Caco-2 (cell line): Measurements from ENCODE around the gene DMP1. TPM values are rescaled to one million over a fixed set of nuclear protein-coding genes. Genes with fewer than 3 reads are reported as not detected.

ENCODE experiments used
- BruUV-seq: library from RNA; stranded (reverse); fragments of 400-500 nt; replicated peaks from 2 replicates; lab custom pipeline; 2021; lab: Mats Ljungman, UMichigan
- CTCF ChIA-PET: fragments of 300-600 bp; sonication (Branson Sonifier 250); formaldehyde crosslinking; loops from one replicate; lab custom pipeline; 2022; ENCODE audit warnings: antibody characterized with exemption; lab: Charles Lee
- POLR2A ChIA-PET: fragments of 300-600 bp; sonication (Branson Sonifier 250); formaldehyde crosslinking; loops from one replicate; lab custom pipeline; 2022; ENCODE audit warnings: antibody characterized with exemption; lab: Charles Lee
- DNase-seq, 2 experiments: peaks; one replicate each; pipeline versions ENCODE4 v3.0.0 to v3.0.0-alpha.2; 2020 to 2022
- H3K27me3 ChIP-seq: replicated peaks from 2 replicates; pipeline ENCODE4 v1.6.0; 2011; ENCODE audit warnings: low read length; ENCODE audit not compliant: control insufficient read depth, insufficient read depth
- H3K36me3 ChIP-seq: 2 replicates; pipeline ENCODE4 v1.5.1; 2011; ENCODE audit warnings: low read length; ENCODE audit not compliant: control insufficient read depth, insufficient read depth
- H3K4me1 ChIP-seq: fragments of 250-450 bp; sonication (Bioruptor Pico); 2 replicates; pipeline ENCODE4 v1.5.1; 2020; ENCODE audit warnings: mild to moderate bottlenecking
- H3K4me3 ChIP-seq: 2 replicates; pipeline ENCODE4 v1.5.1; 2011; ENCODE audit warnings: low read depth, mild to moderate bottlenecking, control low read depth, low read length
- H3K9me3 ChIP-seq: fragments of 250-450 bp; sonication (Bioruptor Pico); 2 replicates; pipeline ENCODE4 v1.5.1; 2020; ENCODE audit warnings: mild to moderate bottlenecking, moderate library complexity
- H3K27ac Mint-ChIP-seq: one replicate; pipeline ENCODE4 v1.8.0; 2022; ENCODE audit warnings: mixed read lengths; ENCODE audit not compliant: unreplicated experiment
- H3K27me3 Mint-ChIP-seq: one replicate; pipeline ENCODE4 v1.8.0; 2022; ENCODE audit warnings: mixed read lengths; ENCODE audit not compliant: insufficient read depth, unreplicated experiment
- H3K36me3 Mint-ChIP-seq: one replicate; pipeline ENCODE4 v1.8.0; 2022; ENCODE audit warnings: mild to moderate bottlenecking, mixed read lengths; ENCODE audit not compliant: insufficient read depth, unreplicated experiment
- H3K4me1 Mint-ChIP-seq: one replicate; pipeline ENCODE4 v1.8.0; 2022; ENCODE audit warnings: low read depth, mixed read lengths; ENCODE audit not compliant: unreplicated experiment
- H3K4me3 Mint-ChIP-seq: one replicate; pipeline ENCODE4 v1.8.0; 2022; ENCODE audit warnings: mild to moderate bottlenecking, moderate library complexity, mixed read lengths; ENCODE audit not compliant: unreplicated experiment
- H3K9me3 Mint-ChIP-seq: one replicate; pipeline ENCODE4 v1.8.0; 2022; ENCODE audit warnings: mixed read lengths; ENCODE audit not compliant: unreplicated experiment
- CTCF ChIP-seq, 2 experiments: fragments of 200-600 bp in 1 of 2; IDR thresholded peaks; 1 replicate in 1 of 2; 2 replicates in 1 of 2; pipeline versions ENCODE4 v1.5.1 to v1.8.0; 2011 to 2022; ENCODE audit warnings: antibody characterized with exemption in 1 of 2, control low read depth in 1 of 2, inconsistent platforms in 1 of 2, low read depth in 1 of 2, low read length in 1 of 2, mild to moderate bottlenecking in 1 of 2, moderate library complexity in 1 of 2; ENCODE audit not compliant: insufficient read depth in 1 of 2, severe bottlenecking in 1 of 2, unreplicated experiment in 1 of 2
- intact Hi-C: fragments of 100-400 bp; cut with micrococcal nuclease; formaldehyde crosslinking; loops from one replicate; pipeline ENCODE4 v1.10.0; 2022; ENCODE audit not compliant: unreplicated experiment
- total RNA-seq: library from RNA; stranded (reverse); gene quantifications from 2 replicates; pipeline ENCODE4 v1.2.3, GENCODE V29; 2022

The DMP1 gene
- total RNA-seq, 1 experiment from 2014 or later = not detected

GRCh38 chr4:87631668-87632067 lies 18.4 kb upstream of the DMP1 start:
- no peak for TF ChIP-seq CTCF (IDR thresholded peaks at IDR 0.05; ENCODE audit: insufficient read depth in 1 of 2, low read depth in 1 of 2, low read length in 1 of 2, severe bottlenecking in 1 of 2, unreplicated experiment in 1 of 2)
- CTCF ChIA-PET = no interaction called here
- POLR2A ChIA-PET = no interaction called here
- H3K27me3 ChIP-seq = no peaks in the 10 kb centered on the region
- no TSS peak for BruUV-seq
- no peak overlapping the region for H3K4me3 ChIP-seq
- intact Hi-C loops = no loop called here
- Mint-ChIP-seq H3K9me3 (no peaks in the 10 kb centered on the region), H3K4me1 (no peaks in the 10 kb centered on the region), H3K27ac (no peak overlapping the region), H3K36me3 (no peaks in the 10 kb centered on the region), H3K4me3 (no peak overlapping the region), H3K27me3 (peaks cover 3% of the 10 kb centered on the region)
- H3K4me1 ChIP-seq = no peaks in the 10 kb centered on the region
- no peak for DNase-seq
- H3K36me3 ChIP-seq = no peaks in the 10 kb centered on the region
- H3K9me3 ChIP-seq = no peaks in the 10 kb centered on the region

- no peaks in the 10 kb centered on the region for H3K36me3 Mint-ChIP-seq
- CTCF ChIA-PET = no interaction called here
- no peaks in the 10 kb centered on the region for H3K9me3 Mint-ChIP-seq
- no peaks in the 10 kb centered on the region for H3K4me1 Mint-ChIP-seq
- Histone ChIP-seq H3K4me3 (no peak overlapping the region), H3K4me1 (no peaks in the 10 kb centered on the region), H3K36me3 (no peaks in the 10 kb centered on the region), H3K9me3 (no peaks in the 10 kb centered on the region), H3K27me3 (no peaks in the 10 kb centered on the region)
- intact Hi-C loops = no loop called here
- peaks cover 5% of the 10 kb centered on the region for H3K27me3 Mint-ChIP-seq
- TF ChIP-seq CTCF (IDR thresholded peaks at IDR 0.05; ENCODE audit: insufficient read depth in 1 of 2, low read depth in 1 of 2, low read length in 1 of 2, severe bottlenecking in 1 of 2, unreplicated experiment in 1 of 2) = no peak
- H3K27ac Mint-ChIP-seq = no peak overlapping the region
- POLR2A ChIA-PET = no interaction called here
- no peak for DNase-seq
- H3K4me3 Mint-ChIP-seq = no peak overlapping the region
- BruUV-seq = no TSS peak
These were observed 17.6 kb upstream of the DMP1 start for GRCh38 chr4:87632469-87632868.

GRCh38 chr4:87633243-87633642 lies 16.8 kb upstream of the DMP1 start:
- Mint-ChIP-seq H3K4me3 (no peak overlapping the region), H3K9me3 (no peaks in the 10 kb centered on the region), H3K27ac (no peak overlapping the region), H3K36me3 (no peaks in the 10 kb centered on the region), H3K4me1 (no peaks in the 10 kb centered on the region), H3K27me3 (peaks cover 5% of the 10 kb centered on the region)
- Histone ChIP-seq H3K9me3 (no peaks in the 10 kb centered on the region), H3K4me3 (no peak overlapping the region), H3K36me3 (no peaks in the 10 kb centered on the region), H3K27me3 (no peaks in the 10 kb centered on the region), H3K4me1 (no peaks in the 10 kb centered on the region)
- intact Hi-C loops = no loop called here
- ChIA-PET CTCF (no interaction called here), POLR2A (no interaction called here)
- BruUV-seq = no TSS peak
- DNase-seq = no peak
- no peak for TF ChIP-seq CTCF (IDR thresholded peaks at IDR 0.05; ENCODE audit: insufficient read depth in 1 of 2, low read depth in 1 of 2, low read length in 1 of 2, severe bottlenecking in 1 of 2, unreplicated experiment in 1 of 2)
